HG02588 (cell line): ENCODE results near the gene CUL7.
"Not testable (repeated sequence)": the region's sequence is repeated elsewhere in the genome, so short reads cannot be mapped to it uniquely, and the experiment has no call there.

Experiments used
- ATAC-seq: cut with Tn5 transposase; IDR thresholded peaks from one replicate; pipeline ENCODE4 v1.9.1; 2021; ENCODE audit warnings: mild to moderate bottlenecking, moderate library complexity; ENCODE audit not compliant: unreplicated experiment

Gene CUL7

DNA sequence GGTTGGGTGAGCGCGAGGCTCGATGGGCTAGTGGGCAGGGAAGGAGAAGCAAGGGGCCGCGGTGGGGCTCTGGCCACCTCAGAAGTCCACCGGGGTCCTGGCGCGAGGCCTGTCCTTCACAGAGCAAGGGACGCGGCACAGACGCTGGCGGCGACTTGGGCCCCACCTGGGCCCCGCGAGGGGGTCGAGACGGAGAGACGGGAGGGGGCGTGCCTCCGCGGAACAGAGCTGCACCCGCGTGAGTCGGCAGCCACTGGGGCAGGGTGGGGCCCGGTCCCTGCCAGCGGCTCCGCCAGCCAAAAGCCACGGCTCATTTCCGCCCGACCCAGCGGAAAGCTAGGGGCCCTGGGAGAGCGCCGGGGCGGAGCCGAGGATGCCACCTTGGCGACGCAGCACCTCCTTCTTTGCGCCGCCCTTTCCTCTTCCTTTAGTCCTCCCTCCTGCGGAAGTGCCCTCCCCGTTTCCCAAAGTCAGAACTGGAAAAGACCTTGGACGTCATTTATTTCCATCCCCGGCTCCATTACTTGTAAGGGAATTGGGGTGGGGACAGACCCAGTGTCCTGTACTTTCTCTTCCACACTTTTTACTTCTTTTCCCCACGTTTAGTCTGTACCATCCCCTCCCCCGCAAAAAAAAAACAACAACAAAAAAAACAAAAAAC is at the start of gene CUL7:
Gene CUL7 (minus strand): TSS at position 307 of the 661 bp plus-strand sequence. CDS start 1,063 bp downstream, outside the sequence.
- ATAC-seq, result peak; percentile 82

- ATAC-seq, result no peak
Measured at GRCh38 chr6:43101497-43101896, 47.8 kb upstream of the CUL7 start.

- no peak for ATAC-seq
Measured at GRCh38 chr6:43097502-43097901, 43.9 kb upstream of the CUL7 start.

DNA sequence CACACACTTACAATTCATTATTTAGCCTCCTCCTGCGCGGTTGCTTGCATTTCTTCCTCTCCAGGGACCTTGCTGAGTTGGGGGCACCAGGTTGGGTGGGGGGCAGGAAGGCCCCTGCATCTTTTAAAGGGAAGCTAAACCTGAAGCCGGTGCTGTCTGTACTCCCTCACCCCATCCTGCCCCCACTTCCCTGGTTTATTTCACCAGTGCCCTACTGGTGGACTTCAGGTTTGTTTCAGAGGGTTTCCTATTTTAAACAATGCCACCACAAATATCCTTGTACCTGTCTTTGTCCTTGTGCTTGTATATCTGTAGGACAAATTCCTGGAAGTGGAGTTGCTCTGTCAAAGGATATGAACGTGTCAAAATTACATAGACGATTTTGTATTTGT is 43.4 kb upstream of the CUL7 start:
- no peak for ATAC-seq

DNA sequence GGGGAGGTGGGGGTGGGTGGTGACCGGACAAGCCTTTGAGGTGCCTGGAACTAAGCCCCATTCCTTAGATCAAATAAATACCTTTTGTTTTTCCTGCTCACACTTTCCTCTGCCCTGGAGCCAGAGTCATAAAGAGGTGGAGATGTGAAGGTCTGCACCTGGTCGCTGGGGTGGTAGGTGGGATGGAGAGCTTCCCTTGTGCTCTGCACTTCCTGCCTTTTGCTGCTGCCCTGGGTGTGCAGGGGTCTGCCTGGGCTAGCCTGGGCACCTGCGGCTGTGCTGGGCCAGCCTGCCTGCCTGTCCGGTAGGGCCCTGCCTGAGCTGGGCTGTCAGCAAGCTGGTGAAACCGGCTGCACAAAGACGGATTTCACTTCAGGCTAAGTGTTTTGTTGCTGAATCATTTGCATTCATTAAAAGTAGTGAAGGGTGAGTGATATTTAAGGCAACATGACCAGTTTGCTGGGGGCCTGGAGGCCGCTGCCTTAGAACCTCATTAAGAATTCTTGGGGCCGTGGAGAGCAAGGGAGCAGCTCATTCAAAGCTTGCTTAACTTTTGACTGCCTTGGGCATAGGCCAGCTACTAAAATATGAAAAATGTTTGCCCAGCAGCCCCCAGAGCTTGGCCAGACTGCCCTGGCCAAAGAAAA is 42.9 kb upstream of the CUL7 start:
- ATAC-seq, result no peak

- no peak for ATAC-seq
Measured at GRCh38 chr6:43095939-43096338, 42.3 kb upstream of the CUL7 start.

- no peak for ATAC-seq
Measured at GRCh38 chr6:43093436-43094289, 40.0 kb upstream of the CUL7 start.

- ATAC-seq, result no peak
Measured at GRCh38 chr6:43092635-43093034, 39.0 kb upstream of the CUL7 start.

DNA sequence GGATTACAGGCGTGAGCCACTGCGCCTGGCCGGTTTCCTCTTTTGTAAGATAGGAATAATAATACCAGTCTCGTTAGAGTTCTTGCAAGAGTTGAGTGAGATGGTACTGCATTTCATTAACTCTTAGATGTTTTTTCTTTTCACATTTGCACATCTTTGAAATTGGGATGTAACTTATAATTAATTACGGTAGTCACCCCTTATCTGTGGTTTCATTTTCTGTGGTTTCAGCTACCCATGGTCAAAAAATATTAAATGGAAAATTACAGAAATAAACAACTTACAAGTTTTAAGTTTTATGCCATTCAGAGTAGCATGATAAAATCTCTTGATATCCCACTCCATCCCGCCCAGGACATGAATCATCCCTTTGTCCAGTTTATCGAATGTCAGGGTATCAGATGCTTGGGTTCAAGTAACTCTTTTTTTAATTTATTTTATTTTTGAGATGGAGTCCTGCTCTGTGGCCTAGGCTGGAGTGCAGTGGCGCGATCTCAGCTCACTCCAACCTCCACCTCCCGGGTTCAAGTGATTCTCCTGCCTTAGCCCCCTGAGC is 37.9 kb upstream of the CUL7 start:
- no peak for ATAC-seq

GRCh38 chr6:43091020-43091419 is 37.4 kb upstream of the CUL7 start:
- no peak for ATAC-seq

- ATAC-seq, result no peak
Measured at GRCh38 chr6:43090559-43090956, 36.9 kb upstream of the CUL7 start.

DNA sequence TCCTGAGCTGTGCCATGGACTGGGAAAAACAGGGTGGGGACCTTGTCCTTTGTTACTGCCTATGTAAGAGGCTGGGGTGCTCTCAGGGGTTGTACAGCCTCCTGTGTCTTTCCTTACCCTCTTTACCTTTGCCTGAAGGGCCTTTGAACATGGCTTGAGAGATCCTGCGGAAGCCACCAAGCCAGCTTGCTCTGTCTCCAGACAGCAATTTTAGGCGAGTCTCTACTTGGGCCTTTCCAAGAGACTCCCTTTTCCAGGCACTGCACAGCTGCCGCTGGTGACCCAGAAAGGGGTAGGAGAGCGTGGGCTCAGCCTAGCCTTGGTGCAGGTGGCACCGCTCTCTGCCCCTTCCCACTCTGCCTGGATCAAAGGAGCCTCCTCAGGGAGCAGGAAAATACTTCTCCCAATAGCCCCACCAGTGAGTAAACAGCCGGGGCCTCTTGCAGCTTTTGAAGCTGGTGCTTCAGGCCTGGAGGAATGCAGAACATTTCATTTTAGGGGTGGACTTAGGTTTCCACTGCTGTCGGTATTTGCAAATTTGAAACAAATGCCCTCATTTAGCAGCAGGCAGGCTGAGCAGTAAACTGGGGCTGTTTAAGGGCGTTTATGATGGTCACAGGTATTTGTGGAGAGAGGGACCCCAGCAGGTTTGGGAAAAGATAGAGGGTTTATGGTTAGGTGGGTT is 36.4 kb upstream of the CUL7 start:
- no peak for ATAC-seq

DNA sequence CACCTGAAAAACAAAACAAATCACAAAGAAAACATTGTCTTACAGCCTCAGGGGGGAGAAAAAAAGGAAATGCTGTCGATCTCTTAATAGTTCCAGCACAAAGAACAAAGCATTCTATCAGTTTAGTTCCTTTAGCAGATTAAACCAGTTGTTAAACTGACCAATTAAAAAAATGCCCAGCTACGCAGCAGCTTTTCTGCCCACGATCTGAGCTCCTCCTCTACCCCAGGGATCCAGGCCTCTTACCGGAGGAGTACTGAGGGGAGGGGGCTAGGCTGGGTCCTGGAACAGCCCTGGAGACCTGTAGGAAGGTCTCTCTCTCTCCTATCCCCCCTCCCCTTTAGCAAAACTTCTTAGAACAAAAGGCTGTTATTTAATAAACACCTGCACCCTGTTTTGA is 35.8 kb upstream of the CUL7 start:
- no peak for ATAC-seq

DNA sequence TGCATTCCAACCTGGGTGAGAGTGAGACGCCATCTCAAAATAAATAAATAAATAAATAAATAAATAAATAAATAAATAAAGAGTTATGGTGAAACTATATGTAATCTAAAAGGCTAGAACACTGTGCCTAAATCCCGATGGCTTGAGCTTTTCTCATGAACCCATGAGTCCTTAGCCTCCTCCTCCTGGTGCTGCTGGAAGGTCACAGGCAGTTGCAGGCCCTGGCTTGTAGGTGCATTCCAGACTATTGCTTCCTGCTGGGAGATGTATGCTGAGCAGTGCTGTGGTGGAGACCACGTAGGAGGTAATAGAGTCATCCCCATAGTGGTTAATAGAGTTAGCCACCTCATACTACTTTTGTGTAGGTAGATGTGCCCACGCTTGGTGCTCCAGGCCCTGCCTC is 35.0 kb upstream of the CUL7 start:
- no peak for ATAC-seq

DNA sequence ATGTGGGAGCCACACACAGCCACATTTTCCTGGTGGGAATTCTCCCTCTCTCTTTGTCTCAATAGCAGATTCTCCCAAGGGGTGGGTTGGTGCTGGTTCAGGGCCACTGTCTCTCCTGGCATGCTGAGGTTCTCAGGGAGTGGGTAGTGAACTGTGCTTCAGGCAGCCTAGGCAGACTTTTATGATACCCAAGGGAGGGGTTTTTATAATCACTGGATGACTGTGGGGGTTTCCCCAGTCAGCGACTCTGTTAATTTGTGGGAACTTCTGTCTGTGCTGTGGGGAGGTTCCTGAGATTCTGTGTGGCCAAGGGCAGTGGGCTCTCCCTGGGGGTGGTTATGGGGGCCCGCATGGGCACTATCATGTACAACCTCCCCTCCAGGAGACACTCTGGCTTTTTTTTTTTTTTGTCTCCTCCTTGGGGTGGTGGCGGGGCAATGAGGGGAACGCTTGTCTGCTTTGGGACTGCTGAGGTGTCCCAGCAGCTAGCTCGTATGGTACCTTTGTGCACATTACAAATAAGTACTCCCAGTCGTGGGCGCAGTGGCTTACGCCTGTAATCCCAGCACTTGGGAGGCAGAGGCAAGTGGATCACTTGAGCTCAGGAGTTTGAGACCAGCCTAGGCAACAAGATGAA is 32.5 kb upstream of the CUL7 start:
- ATAC-seq, result no peak

GRCh38 chr6:43082806-43083655 is 29.4 kb upstream of the CUL7 start:
- no peak for ATAC-seq

GRCh38 chr6:43081922-43082321 is 28.3 kb upstream of the CUL7 start:
- not testable (repeated sequence) for ATAC-seq

- no peak for ATAC-seq
Measured at GRCh38 chr6:43081043-43081442, 27.4 kb upstream of the CUL7 start.

DNA sequence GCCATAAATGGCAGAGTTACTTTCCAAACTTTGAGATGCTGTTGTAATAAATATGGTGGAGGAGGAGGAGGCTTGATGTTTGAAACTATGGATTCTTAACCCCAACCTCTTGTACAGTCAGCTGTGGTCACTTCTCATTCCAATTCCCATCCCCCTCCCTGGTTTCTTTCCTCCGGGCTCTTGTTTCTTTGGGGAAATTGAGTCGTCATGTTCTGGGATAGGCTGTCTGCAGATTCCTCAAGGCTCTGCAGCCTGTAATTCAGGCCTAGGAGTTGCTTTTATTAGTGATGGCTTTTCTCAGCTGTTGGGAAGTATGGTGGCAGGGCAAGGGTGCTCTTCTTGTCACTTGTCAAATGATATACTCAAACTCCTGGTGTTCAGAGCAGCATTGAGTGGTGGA is 25.0 kb upstream of the CUL7 start:
- no peak for ATAC-seq
